Hepatocyte (in vitro differentiated cells): ENCODE measurements around the gene KMT5C. TPM values are rescaled to one million over a fixed set of nuclear protein-coding genes. Genes with fewer than 3 reads are reported as not detected.

Source experiments
- DNase-seq: peaks from one replicate; pipeline ENCODE4 v3.0.0-alpha.2; 2016; ENCODE audit warnings: low spot score
- H2AFZ ChIP-seq: fragments of 200-600 bp; sonication (generic); 2 replicates; pipeline ENCODE4 v1.6.0; 2016; ENCODE audit warnings: antibody characterized with exemption, mild to moderate bottlenecking
- H3K27ac ChIP-seq: fragments of 200-600 bp; sonication (generic); 2 replicates; pipeline ENCODE4 v1.5.1; 2016; ENCODE audit warnings: mild to moderate bottlenecking
- H3K27me3 ChIP-seq: fragments of 200-600 bp; sonication (generic); 2 replicates; pipeline ENCODE4 v1.6.1; 2016
- H3K36me3 ChIP-seq: fragments of 200-600 bp; sonication (generic); replicated peaks from 2 replicates; pipeline ENCODE4 v1.5.1; 2016; ENCODE audit warnings: low read depth; ENCODE audit not compliant: insufficient read depth
- H3K4me1 ChIP-seq: fragments of 200-600 bp; sonication (generic); 2 replicates; pipeline ENCODE4 v1.5.1; 2016; ENCODE audit warnings: mild to moderate bottlenecking, moderate library complexity; ENCODE audit not compliant: insufficient read depth
- H3K4me2 ChIP-seq: fragments of 200-600 bp; sonication (generic); 2 replicates; pipeline ENCODE4 v1.6.0; 2016
- H3K4me3 ChIP-seq: fragments of 200-600 bp; sonication (generic); 2 replicates; pipeline ENCODE4 v1.5.1; 2016; ENCODE audit warnings: mild to moderate bottlenecking
- H3K79me2 ChIP-seq: fragments of 200-600 bp; sonication (generic); 2 replicates; pipeline ENCODE4 v1.6.0; 2017; ENCODE audit warnings: mild to moderate bottlenecking
- H3K9me2 ChIP-seq: fragments of 200-600 bp; sonication (generic); replicated peaks from 2 replicates; pipeline ENCODE4 v1.6.0; 2017; ENCODE audit warnings: mild to moderate bottlenecking; ENCODE audit not compliant: insufficient read depth
- H3K9me3 ChIP-seq: fragments of 200-600 bp; sonication (generic); 2 replicates; pipeline ENCODE4 v1.5.1; 2016; ENCODE audit warnings: low read depth, mild to moderate bottlenecking
- H4K20me1 ChIP-seq: fragments of 200-600 bp; sonication (generic); 2 replicates; pipeline ENCODE4 v1.6.0; 2016; ENCODE audit warnings: mild to moderate bottlenecking; ENCODE audit not compliant: insufficient read depth, poor library complexity, severe bottlenecking
- EZH2 ChIP-seq: fragments of 200-600 bp; sonication (generic); IDR thresholded peaks from 2 replicates; pipeline ENCODE4 v1.6.1; 2016; ENCODE audit warnings: antibody characterized with exemption, mild to moderate bottlenecking, borderline replicate concordance
- EZH2phosphoT487 ChIP-seq: fragments of 200-600 bp; sonication (generic); IDR thresholded peaks from one replicate; pipeline ENCODE4 v1.6.1; 2018; ENCODE audit warnings: antibody characterized with exemption, mild to moderate bottlenecking, low read depth, moderate library complexity; ENCODE audit not compliant: unreplicated experiment, severe bottlenecking
- WGBS: methylation state at CpG from one replicate; pipeline ENCODE4 v1.1.6; 2016; ENCODE audit warnings: low lambda C conversion rate; ENCODE audit errors: missing lambda C conversion rate; 5-methylcytosine and 5-hydroxymethylcytosine counted together
- polyA plus RNA-seq: library from polyadenylated mRNA; unstranded; fragments of >200 nt; fragmentation: Nextera tagmentation; extraction: Ambion mirVana; gene quantifications from 2 replicates; pipeline ENCODE4 v1.2.1, GENCODE V29; 2016
- total RNA-seq: library from RNA; depleted of rRNA; stranded (reverse); fragments of >200 nt; gene quantifications from 2 replicates; pipeline ENCODE4 v1.2.3, GENCODE V29; 2014
- TF ChIP-seq, protein P1 (sequence below): fragments of 200-600 bp; sonication (generic); IDR thresholded peaks from 2 replicates; pipeline ENCODE4 v1.5.1; 2016; ENCODE audit warnings: antibody characterized with exemption, mild to moderate bottlenecking; ENCODE audit not compliant: poor library complexity

The KMT5C gene
- total and polyA plus RNA-seq, 2 experiments from 2014 or later, result 22.8 to 23.6 TPM

DNA sequence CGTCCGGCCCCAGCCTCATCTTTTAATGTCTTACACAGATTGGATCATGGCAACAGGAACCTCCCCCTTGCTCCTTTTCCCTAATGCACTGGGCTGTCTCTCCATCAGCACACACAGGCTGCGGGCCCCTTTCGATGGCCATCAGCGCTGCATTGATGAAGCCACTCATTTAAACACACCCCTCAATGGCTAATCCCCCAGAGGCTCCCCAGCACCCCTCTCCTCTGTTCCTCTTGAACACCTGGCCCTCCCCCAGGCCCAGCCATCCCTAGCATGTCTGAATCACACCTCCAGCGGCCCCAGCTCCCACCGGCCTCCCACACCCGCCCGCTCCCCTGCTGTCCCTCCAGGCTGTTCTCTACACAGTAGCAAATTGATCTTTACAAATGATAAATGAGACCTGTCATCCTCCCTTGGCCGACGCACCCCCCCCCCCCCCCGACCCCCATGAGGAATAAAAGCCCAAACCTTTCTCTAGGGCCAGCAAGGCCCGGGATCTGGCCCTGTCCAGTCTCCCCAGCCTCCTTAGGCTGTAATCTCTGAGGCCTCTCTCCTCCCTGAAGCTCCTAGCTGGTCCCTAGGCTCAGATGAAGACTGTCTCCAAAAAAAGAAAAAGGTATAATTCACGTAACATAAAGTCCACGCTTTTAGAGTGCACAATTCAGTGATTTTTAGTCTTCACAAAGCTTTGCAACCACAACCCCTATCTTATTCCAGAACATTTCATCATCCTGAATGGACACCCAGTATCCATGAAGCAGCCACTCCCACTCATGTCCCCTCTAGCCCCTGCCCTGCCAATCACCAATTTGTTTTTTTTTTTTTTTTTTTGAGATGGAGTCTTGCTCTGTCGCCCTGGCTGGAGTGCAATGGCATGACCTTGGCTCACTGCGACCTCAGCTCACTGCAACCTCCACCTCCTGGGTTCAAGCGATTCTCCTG lies 53.4 kb downstream of the KMT5C start:
- 62% methylated on average over 17 of the region's 18 CpGs for WGBS
- peaks cover 28% of the 10 kb centered on the region for H4K20me1 ChIP-seq

More for the DNA sequence above, 53.4 kb downstream of the KMT5C start:
- Histone ChIP-seq H3K4me3 (no peak overlapping the region), H3K4me1 (peaks cover 8% of the 10 kb centered on the region), H3K36me3 (no peaks in the 10 kb centered on the region), H2AFZ (no peak overlapping the region), H3K9me3 (no peaks in the 10 kb centered on the region), H3K27ac (no peak overlapping the region), H3K79me2 (peaks cover 15% of the 10 kb centered on the region), H3K9me2 (no peaks in the 10 kb centered on the region), H3K4me2 (no peak overlapping the region), H3K27me3 (no peaks in the 10 kb centered on the region)
- TF ChIP-seq, protein P1, sequence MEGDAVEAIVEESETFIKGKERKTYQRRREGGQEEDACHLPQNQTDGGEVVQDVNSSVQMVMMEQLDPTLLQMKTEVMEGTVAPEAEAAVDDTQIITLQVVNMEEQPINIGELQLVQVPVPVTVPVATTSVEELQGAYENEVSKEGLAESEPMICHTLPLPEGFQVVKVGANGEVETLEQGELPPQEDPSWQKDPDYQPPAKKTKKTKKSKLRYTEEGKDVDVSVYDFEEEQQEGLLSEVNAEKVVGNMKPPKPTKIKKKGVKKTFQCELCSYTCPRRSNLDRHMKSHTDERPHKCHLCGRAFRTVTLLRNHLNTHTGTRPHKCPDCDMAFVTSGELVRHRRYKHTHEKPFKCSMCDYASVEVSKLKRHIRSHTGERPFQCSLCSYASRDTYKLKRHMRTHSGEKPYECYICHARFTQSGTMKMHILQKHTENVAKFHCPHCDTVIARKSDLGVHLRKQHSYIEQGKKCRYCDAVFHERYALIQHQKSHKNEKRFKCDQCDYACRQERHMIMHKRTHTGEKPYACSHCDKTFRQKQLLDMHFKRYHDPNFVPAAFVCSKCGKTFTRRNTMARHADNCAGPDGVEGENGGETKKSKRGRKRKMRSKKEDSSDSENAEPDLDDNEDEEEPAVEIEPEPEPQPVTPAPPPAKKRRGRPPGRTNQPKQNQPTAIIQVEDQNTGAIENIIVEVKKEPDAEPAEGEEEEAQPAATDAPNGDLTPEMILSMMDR, result no peak
- TF ChIP-seq EZH2 (no peak), EZH2phosphoT487 (no peak)
- no peak for DNase-seq

Other genes with a start within 250 kb of the KMT5C start
- 69.7 and 71.8 TPM in 2 replicates for gene PPP1R12C, start 222.2 kb upstream of the KMT5C start, total RNA-seq
- 74.5 and 83.6 TPM in 2 replicates for gene PPP1R12C, start 222.2 kb upstream of the KMT5C start, polyA plus RNA-seq
- 9.6 and 11.5 TPM in 2 replicates for gene TNNT1, start 190.7 kb upstream of the KMT5C start, total RNA-seq
- gene TNNT1, start 190.7 kb upstream of the KMT5C start, polyA plus RNA-seq, result 32.1 and 86.4 TPM in 2 replicates
- gene TNNI3, start 182.1 kb upstream of the KMT5C start, total RNA-seq, result 1.4 and 2.9 TPM in 2 replicates
- gene TNNI3, start 182.1 kb upstream of the KMT5C start, polyA plus RNA-seq, result 1.4 and 1.6 TPM in 2 replicates
- 0.17 and 1.9 TPM in 2 replicates for gene DNAAF3, start 173.3 kb upstream of the KMT5C start, total RNA-seq
- gene DNAAF3, start 173.3 kb upstream of the KMT5C start, polyA plus RNA-seq, result 3.8 and 4.9 TPM in 2 replicates
- 0.60 and 1.4 TPM in 2 replicates for gene SYT5, start 159.6 kb upstream of the KMT5C start, total RNA-seq
- 0.86 and 0.98 TPM in 2 replicates for gene SYT5, start 159.6 kb upstream of the KMT5C start, polyA plus RNA-seq
- 30.9 and 31.5 TPM in 2 replicates for gene PTPRH, start 130.4 kb upstream of the KMT5C start, total RNA-seq
- gene PTPRH, start 130.4 kb upstream of the KMT5C start, polyA plus RNA-seq, result 7.2 and 7.3 TPM in 2 replicates
- 18.6 and 21.1 TPM in 2 replicates for gene TMEM86B, start 111.1 kb upstream of the KMT5C start, total RNA-seq
- gene TMEM86B, start 111.1 kb upstream of the KMT5C start, polyA plus RNA-seq, result 48.6 and 62.3 TPM in 2 replicates
- gene PPP6R1, start 80.9 kb upstream of the KMT5C start, total RNA-seq, result 37.1 and 39.5 TPM in 2 replicates
- 76.0 and 79.3 TPM in 2 replicates for gene PPP6R1, start 80.9 kb upstream of the KMT5C start, polyA plus RNA-seq
- 31.5 and 33.9 TPM in 2 replicates for gene HSPBP1, start 59.8 kb upstream of the KMT5C start, total RNA-seq
- 52.2 and 54.5 TPM in 2 replicates for gene HSPBP1, start 59.8 kb upstream of the KMT5C start, polyA plus RNA-seq
- 3.3 and 13.2 TPM in 2 replicates for gene BRSK1, start 55.9 kb upstream of the KMT5C start, total RNA-seq
- gene BRSK1, start 55.9 kb upstream of the KMT5C start, polyA plus RNA-seq, result 2.4 and 2.7 TPM in 2 replicates
- gene TMEM150B, start 14.5 kb upstream of the KMT5C start, total RNA-seq, result 10.6 and 25.4 TPM in 2 replicates
- gene TMEM150B, start 14.5 kb upstream of the KMT5C start, polyA plus RNA-seq, result 8.1 and 9.2 TPM in 2 replicates
- gene COX6B2, start 14.8 kb downstream of the KMT5C start, total RNA-seq, result 0.20 and 0.50 TPM in 2 replicates
- gene COX6B2, start 14.8 kb downstream of the KMT5C start, polyA plus RNA-seq, result 4.5 and 7.8 TPM in 2 replicates
- not detected in 2 replicates for gene GARIN5B, start 23.4 kb downstream of the KMT5C start, total RNA-seq
- gene GARIN5B, start 23.4 kb downstream of the KMT5C start, polyA plus RNA-seq, result 0.18 TPM in 1 of 2 replicates, not detected in the other
- gene IL11, start 30.6 kb downstream of the KMT5C start, total RNA-seq, result 1.4 and 4.4 TPM in 2 replicates
- gene IL11, start 30.6 kb downstream of the KMT5C start, polyA plus RNA-seq, result 6.6 and 8.5 TPM in 2 replicates
- not detected in 2 replicates for gene TMEM190, start 37.0 kb downstream of the KMT5C start, total RNA-seq
- gene TMEM190, start 37.0 kb downstream of the KMT5C start, polyA plus RNA-seq, result 6.6 and 13.0 TPM in 2 replicates
- gene TMEM238, start 44.4 kb downstream of the KMT5C start, total RNA-seq, result 1.8 and 9.1 TPM in 2 replicates
- gene TMEM238, start 44.4 kb downstream of the KMT5C start, polyA plus RNA-seq, result 29.6 and 39.2 TPM in 2 replicates
- 604 and 984 TPM in 2 replicates for gene RPL28, start 46.1 kb downstream of the KMT5C start, total RNA-seq
- gene RPL28, start 46.1 kb downstream of the KMT5C start, polyA plus RNA-seq, result 410 and 437 TPM in 2 replicates
- 18.5 and 20.4 TPM in 2 replicates for gene UBE2S, start 67.9 kb downstream of the KMT5C start, total RNA-seq
- 105 and 116 TPM in 2 replicates for gene UBE2S, start 67.9 kb downstream of the KMT5C start, polyA plus RNA-seq
- not detected in 2 replicates for gene SHISA7, start 103.4 kb downstream of the KMT5C start, total RNA-seq
- gene SHISA7, start 103.4 kb downstream of the KMT5C start, polyA plus RNA-seq, result not detected in 2 replicates
- 79.3 and 90.4 TPM in 2 replicates for gene ISOC2, start 121.8 kb downstream of the KMT5C start, total RNA-seq
- gene ISOC2, start 121.8 kb downstream of the KMT5C start, polyA plus RNA-seq, result 64.2 and 72.2 TPM in 2 replicates
- not detected in 2 replicates for gene C19orf85, start 124.9 kb downstream of the KMT5C start, total RNA-seq
- not detected in 2 replicates for gene C19orf85, start 124.9 kb downstream of the KMT5C start, polyA plus RNA-seq
- 2.2 and 4.7 TPM in 2 replicates for gene ZNF628, start 136.7 kb downstream of the KMT5C start, total RNA-seq
- gene ZNF628, start 136.7 kb downstream of the KMT5C start, polyA plus RNA-seq, result 1.0 and 1.2 TPM in 2 replicates
- gene NAT14, start 145.3 kb downstream of the KMT5C start, total RNA-seq, result 14.0 and 22.3 TPM in 2 replicates
- 40.3 and 43.6 TPM in 2 replicates for gene NAT14, start 145.3 kb downstream of the KMT5C start, polyA plus RNA-seq
- gene SSC5D, start 148.6 kb downstream of the KMT5C start, total RNA-seq, result 0.04 and 0.80 TPM in 2 replicates
- 3.2 and 5.1 TPM in 2 replicates for gene SSC5D, start 148.6 kb downstream of the KMT5C start, polyA plus RNA-seq
- gene SBK2, start 197.3 kb downstream of the KMT5C start, total RNA-seq, result 0.28 and 0.30 TPM in 2 replicates
- 0.33 and 0.51 TPM in 2 replicates for gene SBK2, start 197.3 kb downstream of the KMT5C start, polyA plus RNA-seq
- 0.57 TPM in 1 of 2 replicates, not detected in the other for gene SBK3, start 205.7 kb downstream of the KMT5C start, total RNA-seq
- gene SBK3, start 205.7 kb downstream of the KMT5C start, polyA plus RNA-seq, result 0.92 TPM in 1 of 2 replicates, not detected in the other
- gene ZNF579, start 241.0 kb downstream of the KMT5C start, total RNA-seq, result 4.1 and 5.1 TPM in 2 replicates
- gene ZNF579, start 241.0 kb downstream of the KMT5C start, polyA plus RNA-seq, result 14.8 and 21.7 TPM in 2 replicates